ENCODE results near the gene ZCCHC14.

DNA sequence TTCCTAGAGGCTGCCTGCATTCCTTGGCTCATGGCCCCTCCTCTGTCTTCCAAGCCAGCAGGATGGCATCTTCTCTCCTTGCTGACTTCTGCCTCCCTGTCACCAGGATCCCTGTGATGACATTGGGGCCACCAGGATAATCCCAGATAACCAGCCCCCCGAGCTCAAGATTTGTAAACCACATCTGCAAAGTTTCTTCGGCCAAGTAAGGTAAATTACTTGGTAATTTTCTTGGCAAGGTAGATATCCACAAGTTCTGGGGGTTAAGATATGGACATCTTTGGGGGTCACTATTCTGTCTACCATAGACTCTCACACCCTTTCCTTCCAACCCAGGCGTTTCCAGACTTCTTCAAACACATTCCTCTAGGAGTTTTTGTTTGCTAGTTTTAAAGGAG is 42.6 kb upstream of the ZCCHC14 start:
- no peak for TF ChIP-seq CTCF (IDR thresholded peaks at IDR 0.05)
- no peak for TF ChIP-seq EP300 (IDR thresholded peaks at IDR 0.05)
- no peak for TF ChIP-seq SMC3 (IDR thresholded peaks at IDR 0.05)
- TF ChIP-seq RAD21 (conservative IDR thresholded peaks at IDR 0.05 in 1 of 2, IDR thresholded peaks at IDR 0.05 in 1 of 2): no peak
- no peak for TF ChIP-seq HDAC2 (IDR thresholded peaks at IDR 0.05)
- TF ChIP-seq POLR2A (IDR thresholded peaks at IDR 0.05; ENCODE audit: low read length): no peak
- TF ChIP-seq ELK1 (IDR thresholded peaks at IDR 0.05; ENCODE audit: low read depth, low read length): no peak
- no peak for TF ChIP-seq CEBPB (IDR thresholded peaks at IDR 0.05)
- TF ChIP-seq, protein P1, sequence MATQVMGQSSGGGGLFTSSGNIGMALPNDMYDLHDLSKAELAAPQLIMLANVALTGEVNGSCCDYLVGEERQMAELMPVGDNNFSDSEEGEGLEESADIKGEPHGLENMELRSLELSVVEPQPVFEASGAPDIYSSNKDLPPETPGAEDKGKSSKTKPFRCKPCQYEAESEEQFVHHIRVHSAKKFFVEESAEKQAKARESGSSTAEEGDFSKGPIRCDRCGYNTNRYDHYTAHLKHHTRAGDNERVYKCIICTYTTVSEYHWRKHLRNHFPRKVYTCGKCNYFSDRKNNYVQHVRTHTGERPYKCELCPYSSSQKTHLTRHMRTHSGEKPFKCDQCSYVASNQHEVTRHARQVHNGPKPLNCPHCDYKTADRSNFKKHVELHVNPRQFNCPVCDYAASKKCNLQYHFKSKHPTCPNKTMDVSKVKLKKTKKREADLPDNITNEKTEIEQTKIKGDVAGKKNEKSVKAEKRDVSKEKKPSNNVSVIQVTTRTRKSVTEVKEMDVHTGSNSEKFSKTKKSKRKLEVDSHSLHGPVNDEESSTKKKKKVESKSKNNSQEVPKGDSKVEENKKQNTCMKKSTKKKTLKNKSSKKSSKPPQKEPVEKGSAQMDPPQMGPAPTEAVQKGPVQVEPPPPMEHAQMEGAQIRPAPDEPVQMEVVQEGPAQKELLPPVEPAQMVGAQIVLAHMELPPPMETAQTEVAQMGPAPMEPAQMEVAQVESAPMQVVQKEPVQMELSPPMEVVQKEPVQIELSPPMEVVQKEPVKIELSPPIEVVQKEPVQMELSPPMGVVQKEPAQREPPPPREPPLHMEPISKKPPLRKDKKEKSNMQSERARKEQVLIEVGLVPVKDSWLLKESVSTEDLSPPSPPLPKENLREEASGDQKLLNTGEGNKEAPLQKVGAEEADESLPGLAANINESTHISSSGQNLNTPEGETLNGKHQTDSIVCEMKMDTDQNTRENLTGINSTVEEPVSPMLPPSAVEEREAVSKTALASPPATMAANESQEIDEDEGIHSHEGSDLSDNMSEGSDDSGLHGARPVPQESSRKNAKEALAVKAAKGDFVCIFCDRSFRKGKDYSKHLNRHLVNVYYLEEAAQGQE (IDR thresholded peaks at IDR 0.05): no peak
- no peak for TF ChIP-seq JUN (IDR thresholded peaks at IDR 0.05)
- TF ChIP-seq, protein P2, sequence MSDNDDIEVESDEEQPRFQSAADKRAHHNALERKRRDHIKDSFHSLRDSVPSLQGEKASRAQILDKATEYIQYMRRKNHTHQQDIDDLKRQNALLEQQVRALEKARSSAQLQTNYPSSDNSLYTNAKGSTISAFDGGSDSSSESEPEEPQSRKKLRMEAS (IDR thresholded peaks at IDR 0.05): no peak

All from A549 (cell line).